HepG2 (cell line): ENCODE data around the gene TMEM9B. TPM values are rescaled to one million over a fixed set of nuclear protein-coding genes. Genes with fewer than 3 reads are reported as not detected.

ENCODE experiments used
- ATAC-seq: fragments of 200-7000 bp; cut with Tn5 transposase; 3 replicates; pipeline ENCODE4 v1.9.1; 2020; ENCODE audit warnings: mild to moderate bottlenecking, moderate library complexity
- BruUV-seq: library from RNA; stranded (reverse); fragments of 400-500 nt; replicated peaks from 2 replicates; lab custom pipeline; 2021; lab: Mats Ljungman, UMichigan
- CTCF ChIA-PET: fragments of 300-600 bp; formaldehyde crosslinking; extraction: SDS; loops from one replicate; lab custom pipeline; 2021; ENCODE audit warnings: low total read pairs, inconsistent platforms, low intra/inter-chr PET ratio; lab: Yijun Ruan, JAX
- POLR2A ChIA-PET: fragments of 350-600 bp; sonication (Branson Sonifier 250); formaldehyde crosslinking; loops from one replicate; lab custom pipeline; 2020; ENCODE audit warnings: antibody characterized with exemption, inconsistent platforms; lab: Yijun Ruan, JAX
- DNase-seq: peaks from one replicate; pipeline ENCODE4 v3.0.0-alpha.2; 2015; ENCODE audit warnings: low spot score
- FAIRE-seq: peaks from 3 replicates; lab custom pipeline; 2011; peaks lifted over from hg19 to GRCh38; lab: Jason Lieb, UNC
- H2AFZ ChIP-seq: one replicate; pipeline ENCODE4 v1.6.1; 2011; ENCODE audit warnings: low read length, inconsistent platforms
- H3K27ac ChIP-seq: fragments of 300-600 bp; 3 replicates; pipeline ENCODE4 v1.8.0; 2011; ENCODE audit warnings: mixed run types, mild to moderate bottlenecking, mixed read lengths, low read length, inconsistent platforms; ENCODE audit not compliant: insufficient read depth; ENCODE audit errors: extremely low read length
- H3K27me3 ChIP-seq, 2 experiments: fragments of 200-600 bp in 1 of 2; 2 replicates in 1 of 2; 3 replicates in 1 of 2; pipeline versions ENCODE4 v1.6.0 to v1.8.0; 2011; ENCODE audit warnings: low read length in 2 of 2, mild to moderate bottlenecking in 2 of 2, moderate library complexity in 2 of 2, inconsistent platforms in 1 of 2; ENCODE audit not compliant: insufficient read depth in 2 of 2, control insufficient read depth in 1 of 2
- H3K36me3 ChIP-seq, 2 experiments: fragments of 200-600 bp in 1 of 2; replicated peaks in 1 of 2; 2 replicates in 1 of 2; 3 replicates in 1 of 2; pipeline versions ENCODE4 v1.5.1 to v1.8.0; 2011; ENCODE audit warnings: low read length in 2 of 2, inconsistent platforms in 1 of 2; ENCODE audit not compliant: insufficient read depth in 2 of 2, control insufficient read depth in 1 of 2
- H3K4me1 ChIP-seq: 2 replicates; pipeline ENCODE4 v1.5.1; 2012; ENCODE audit warnings: low read length, inconsistent platforms; ENCODE audit not compliant: insufficient read depth
- H3K4me2 ChIP-seq: 2 replicates; pipeline ENCODE4 v1.6.0; 2011; ENCODE audit warnings: low read depth, low read length, inconsistent platforms
- H3K4me3 ChIP-seq, 3 experiments: fragments of 200-600 bp in 1 of 3; sonication (generic), shearing (Covaris generic) in 1 of 3; replicated peaks in 1 of 3; 2 replicates each; pipeline ENCODE4 v1.5.1; 2011 to 2016; ENCODE audit warnings: low read length in 3 of 3, inconsistent platforms in 2 of 3, low read depth in 2 of 3, mild to moderate bottlenecking in 2 of 3, control low read depth in 1 of 3, mixed read lengths in 1 of 3; ENCODE audit not compliant: insufficient read depth in 1 of 3
- H3K79me2 ChIP-seq: one replicate; pipeline ENCODE4 v1.6.1; 2011; ENCODE audit warnings: low read length, inconsistent platforms; ENCODE audit not compliant: insufficient read depth
- H3K9ac ChIP-seq: 2 replicates; pipeline ENCODE4 v1.6.0; 2011; ENCODE audit warnings: mild to moderate bottlenecking, low read depth, low read length, inconsistent platforms; ENCODE audit not compliant: insufficient read depth
- H3K9me3 ChIP-seq: 2 replicates; pipeline ENCODE4 v1.5.1; 2012; ENCODE audit warnings: mild to moderate bottlenecking, low read length
- H4K20me1 ChIP-seq: 2 replicates; pipeline ENCODE4 v1.6.0; 2011; ENCODE audit warnings: inconsistent platforms, mild to moderate bottlenecking, low read length, moderate library complexity; ENCODE audit not compliant: insufficient read depth
- ATF4 ChIP-seq, 2 experiments: fragments of 450-650 bp in 1 of 2; sonication (generic) in 1 of 2; formaldehyde crosslinking; IDR thresholded peaks; 2 replicates each; pipeline versions ENCODE4 v1.5.0 to v1.8.0; 2020 to 2022; ENCODE audit warnings: mild to moderate bottlenecking in 1 of 2, missing genetic modification reagents in 1 of 2
- CREB3 ChIP-seq: sonication (generic); formaldehyde crosslinking; IDR thresholded peaks from 2 replicates; pipeline ENCODE4 v1.5.0; 2020; ENCODE audit warnings: missing genetic modification reagents
- HNRNPH1 ChIP-seq: fragments of 200-400 bp; formaldehyde crosslinking; optimal IDR thresholded peaks from 2 replicates; pipeline ENCODE3; 2017; ENCODE audit warnings: mild to moderate bottlenecking, low read depth, low read length
- MAFK ChIP-seq, 2 experiments: IDR thresholded peaks in 1 of 2; conservative IDR thresholded peaks in 1 of 2; 2 replicates each; pipeline ENCODE4 v1.6.1; 2011; ENCODE audit warnings: improper control_type of control experiment in 2 of 2, low read length in 2 of 2
- MED8 ChIP-seq: sonication (generic); formaldehyde crosslinking; IDR thresholded peaks from 2 replicates; pipeline ENCODE4 v1.8.1; 2023; ENCODE audit warnings: mild to moderate bottlenecking, missing genetic modification reagents; ENCODE audit not compliant: insufficient replicate concordance
- SNAPC2 ChIP-seq: sonication (generic); formaldehyde crosslinking; IDR thresholded peaks from 2 replicates; pipeline ENCODE4 v1.8.1; 2022; ENCODE audit warnings: mild to moderate bottlenecking, missing genetic modification reagents
- TIGD3 ChIP-seq: sonication (generic); formaldehyde crosslinking; IDR thresholded peaks from 2 replicates; pipeline ENCODE4 v1.5.1; 2020; ENCODE audit warnings: mild to moderate bottlenecking, missing genetic modification reagents, borderline replicate concordance
- ZBTB46 ChIP-seq: sonication (generic); formaldehyde crosslinking; IDR thresholded peaks from 2 replicates; pipeline ENCODE4 v1.4.0; 2020; ENCODE audit warnings: mild to moderate bottlenecking, missing genetic modification reagents, borderline replicate concordance
- ZIK1 ChIP-seq: sonication (generic); formaldehyde crosslinking; IDR thresholded peaks from 2 replicates; pipeline ENCODE4 v1.5.0; 2020; ENCODE audit warnings: mild to moderate bottlenecking, low read depth, missing genetic modification reagents, borderline replicate concordance
- ZNF124 ChIP-seq: sonication (generic); formaldehyde crosslinking; IDR thresholded peaks from 2 replicates; pipeline ENCODE4 v1.4.0; 2020; ENCODE audit warnings: missing genetic modification reagents
- ZNF292 ChIP-seq: sonication (generic); formaldehyde crosslinking; IDR thresholded peaks from 2 replicates; pipeline ENCODE4 v1.8.1; 2022; ENCODE audit warnings: mild to moderate bottlenecking, low read depth, missing genetic modification reagents, borderline replicate concordance
- whole genome bisulfite sequencing: methylation state at CpG from one replicate; pipeline ENCODE4 v1.1.6; 2017; ENCODE audit warnings: low lambda C conversion rate; 5-methylcytosine and 5-hydroxymethylcytosine counted together
- in situ Hi-C: cut with HindIII; loops from 2 replicates; pipeline ENCODE4 v1.10.0; 2017; ENCODE audit warnings: low pct_unique_long_range_greater_than_20kb; ENCODE audit not compliant: extremely low pct_ligation_motif_present
- intact Hi-C: fragments of 100-400 bp; cut with micrococcal nuclease; formaldehyde crosslinking; loops from one replicate; pipeline ENCODE4 v1.10.0; 2022; ENCODE audit not compliant: unreplicated experiment
- polyA plus RNA-seq, 8 experiments: library from polyadenylated mRNA; depleted of rRNA in 3 of 8; stranded (reverse) in 7 of 8; unstranded in 1 of 8; fragments of >200 nt; fragmentation: Illumina TruSeq in 4 of 8; extraction: Trizol in 4 of 8; gene quantifications; 2 replicates each; pipeline versions ENCODE4 v1.2.1 to v1.2.3, GENCODE V29; 2011 to 2016; ENCODE audit warnings: low read depth in 4 of 8, missing spikeins in 1 of 8, mixed read lengths in 1 of 8; ENCODE audit not compliant: insufficient read depth in 1 of 8
- total RNA-seq, 5 experiments: library from RNA; depleted of rRNA; stranded (reverse); fragments of >200 nt; fragmentation: Illumina TruSeq; extraction: Trizol; gene quantifications; 2 replicates each; pipeline ENCODE4 v1.2.3, GENCODE V29; 2016; ENCODE audit warnings: low read depth in 1 of 5

TMEM9B gene
- total and polyA plus RNA-seq, 2 of the 13 experiments (the other 11 are each of a cell fraction or from before 2014, with no cell fraction given), result 12.4 to 20.8 TPM

GRCh38 chr11:8910649-8911026 lies 53.6 kb downstream of the TMEM9B start:
- peak overlapping the region; percentile 96 for H3K4me2 ChIP-seq
- ChIA-PET CTCF (no interaction called here), POLR2A (interaction anchor here (1.1 to 2.8 kb wide), 7 partner anchors 15 to 923 kb away, joined by 3 to 12 read pairs (median 5); partner anchors contain the start of genes EIF3F and TMEM9B)
- H3K27ac ChIP-seq, result no peak overlapping the region
- peak overlapping the region; percentile 54; the same call in 1 of the 2 replicates for H3K9ac ChIP-seq
- TF ChIP-seq TIGD3 (CRISPR knock-in tag) (0 out of 2 replicates have a peak, but pooled peaks have one; percentile 6), HNRNPH1 (no peak), ZNF124 (CRISPR knock-in tag) (no peak), ZIK1 (CRISPR knock-in tag) (0 out of 2 replicates have a peak, but pooled peaks have one; percentile 18)
- H3K9me3 ChIP-seq, result no peaks in the 10 kb centered on the region
- H2AFZ ChIP-seq, result peak overlapping the region; percentile 72
- peaks cover 42% of the 10 kb centered on the region for H3K4me1 ChIP-seq
- intact Hi-C loops, result loop anchor here (2.0 to 5.0 kb wide), 3 partner anchors 54 to 228 kb away; partner anchors contain the start of genes RPL27A, TMEM9B and TRIM66
- no peaks in the 10 kb centered on the region; a peak in 1 of 5 replicates for H3K27me3 ChIP-seq
- WGBS, result 0% methylated on average over 2 of the region's 19 CpGs
- DNase-seq (no peak), FAIRE-seq (no peak), ATAC-seq (peak; percentile 47)
- peak overlapping the region; percentile 45 to 92 (median 71); a peak in 5 of 6 replicates for H3K4me3 ChIP-seq
- peaks cover 0 to 1% of the 10 kb centered on the region in 2 experiments; a peak in 2 of 5 replicates for H3K36me3 ChIP-seq
- no TSS peak for BruUV-seq
- in situ Hi-C loops, result loop anchor here (10.0 kb wide), 1 partner anchor 224 kb away; no protein-coding TSS in a partner anchor
- peaks cover 5% of the 10 kb centered on the region for H3K79me2 ChIP-seq
- H4K20me1 ChIP-seq, result no peaks in the 10 kb centered on the region

GRCh38 chr11:8908099-8908498 lies 56.1 kb downstream of the TMEM9B start:
- Histone ChIP-seq H3K27me3 (no peaks in the 10 kb centered on the region; a peak in 2 of 5 replicates), H3K4me2 (no peak overlapping the region), H4K20me1 (no peaks in the 10 kb centered on the region), H3K27ac (no peak overlapping the region), H3K4me3 (no peak overlapping the region), H2AFZ (no peak overlapping the region), H3K9me3 (no peaks in the 10 kb centered on the region), H3K79me2 (peaks cover 5% of the 10 kb centered on the region), H3K9ac (no peak overlapping the region), H3K36me3 (no peaks in the 10 kb centered on the region), H3K4me1 (peaks cover 23% of the 10 kb centered on the region)
- CTCF ChIA-PET, result no interaction called here
- no TSS peak for BruUV-seq
- TF ChIP-seq MAFK (conservative IDR thresholded peaks at IDR 0.05 in 1 of 2, IDR thresholded peaks at IDR 0.05 in 1 of 2; ENCODE audit: low read length in 2 of 2) (peak; percentile 42 to 47; a peak in 2 of 4 replicates), ATF4 (CRISPR knock-in tag; IDR thresholded peaks at IDR 0.05) (no peak), SNAPC2 (CRISPR knock-in tag) (no peak), ZNF292 (CRISPR knock-in tag) (no peak), ZBTB46 (CRISPR knock-in tag) (no peak), CREB3 (CRISPR knock-in tag) (no peak), MED8 (CRISPR knock-in tag) (no peak)
- intact Hi-C loops (no loop called here), in situ Hi-C loops (no loop called here)
- no peak for FAIRE-seq
- POLR2A ChIA-PET, result no interaction called here
- no peak for DNase-seq
- no peak for ATAC-seq
